GM18511 (cell line): Measurements from ENCODE around the gene CLEC4E.
"Not testable (repeated sequence)": the region's sequence is repeated elsewhere in the genome, so short reads cannot be mapped to it uniquely, and the experiment has no call there.

Experiments
- ATAC-seq: cut with Tn5 transposase; IDR thresholded peaks from one replicate; pipeline ENCODE4 v1.9.1; 2021; ENCODE audit warnings: mild to moderate bottlenecking, moderate library complexity; ENCODE audit not compliant: unreplicated experiment

Gene CLEC4E

GRCh38 chr12:8541562-8541961 lies 857 bp upstream of the CLEC4E start:
- ATAC-seq, result no peak

DNA sequence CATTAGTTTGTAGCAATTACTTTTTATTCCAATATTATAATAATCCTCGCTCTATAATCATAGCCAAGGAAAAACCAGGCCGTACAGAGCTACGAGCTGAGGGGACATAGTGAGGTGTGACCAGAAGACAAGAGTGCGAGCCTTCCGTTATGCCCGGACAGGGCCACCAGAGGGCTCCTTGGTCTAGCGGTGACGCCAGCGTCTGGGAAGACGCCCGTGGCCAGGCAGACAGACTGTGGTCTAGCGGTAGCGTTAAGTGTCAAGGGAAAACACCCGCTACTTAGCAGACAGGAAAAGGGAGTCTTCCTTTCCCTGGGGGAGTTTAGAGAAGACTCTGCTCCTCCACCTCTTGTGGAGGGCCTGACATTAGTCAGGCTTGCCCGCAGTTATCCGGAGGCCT lies 2.9 kb downstream of the CLEC4E start:
- not testable (repeated sequence) for ATAC-seq

DNA sequence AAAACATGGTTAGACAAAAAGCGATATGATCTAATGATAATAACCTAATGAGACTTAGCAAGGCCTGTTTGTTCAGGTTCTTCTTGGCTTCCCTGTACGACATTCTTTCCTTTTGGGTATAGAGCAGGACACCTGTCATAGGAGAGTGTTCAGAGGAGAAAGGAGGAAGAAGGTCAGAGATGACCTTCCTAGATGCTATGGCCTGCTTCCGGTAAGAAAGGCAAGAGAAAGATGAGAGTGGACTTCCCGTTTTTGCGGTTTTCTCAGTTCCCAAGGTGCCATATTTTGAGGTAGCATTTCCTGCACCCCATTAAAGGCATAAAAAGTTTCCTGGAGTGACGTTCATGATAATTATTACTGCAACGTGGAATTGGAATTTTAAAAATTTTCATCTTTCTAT lies 8.7 kb downstream of the CLEC4E start:
- no peak for ATAC-seq

- ATAC-seq, result no peak
These were observed 13.2 kb downstream of the CLEC4E start for GRCh38 chr12:8527250-8528130.

DNA sequence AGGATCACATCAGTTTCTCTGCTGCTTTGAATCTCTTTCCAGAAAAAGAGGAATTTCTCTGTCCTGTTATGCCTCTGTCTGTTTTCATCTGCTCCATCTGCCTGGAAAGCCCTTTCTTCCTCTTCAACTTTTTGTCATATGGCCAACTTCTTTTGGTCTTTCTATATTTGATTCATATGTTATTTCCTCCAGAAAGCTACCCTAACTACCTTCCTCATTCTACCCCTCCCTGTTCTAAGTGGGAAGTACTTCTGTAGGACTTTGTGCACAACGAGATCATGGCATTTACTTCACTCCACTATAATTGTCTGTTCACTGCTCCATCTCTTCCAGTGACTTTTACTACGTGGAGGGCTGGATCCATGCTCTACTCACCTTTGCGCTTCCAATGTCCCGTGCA lies 21.5 kb downstream of the CLEC4E start:
- no peak for ATAC-seq

DNA sequence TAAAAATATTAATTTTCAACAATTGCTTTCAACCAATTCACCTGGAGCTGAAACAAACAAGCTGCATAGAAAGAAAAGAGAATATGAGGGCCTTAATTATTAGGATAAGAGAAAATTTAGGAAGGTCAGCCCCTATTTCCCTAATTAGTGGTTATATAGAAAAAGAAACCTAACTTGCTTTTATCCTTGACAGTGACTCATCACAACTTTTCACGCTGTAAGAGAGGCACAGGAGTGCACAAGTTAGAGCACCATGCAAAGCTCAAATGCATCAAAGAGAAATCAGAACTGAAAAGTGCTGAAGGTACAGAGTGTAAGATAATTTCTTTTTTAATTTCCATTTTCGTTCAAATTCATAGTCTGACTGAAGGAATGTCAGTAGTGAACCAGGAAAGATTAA lies 22.7 kb downstream of the CLEC4E start:
- ATAC-seq, result no peak

GRCh38 chr12:8513256-8513655 lies 27.4 kb downstream of the CLEC4E start, which contains the start of gene CLEC4D:
Gene CLEC4D (plus strand): TSS chr12:8513503. CDS start chr12:8513733, 230 bp downstream.
- no peak for ATAC-seq

DNA sequence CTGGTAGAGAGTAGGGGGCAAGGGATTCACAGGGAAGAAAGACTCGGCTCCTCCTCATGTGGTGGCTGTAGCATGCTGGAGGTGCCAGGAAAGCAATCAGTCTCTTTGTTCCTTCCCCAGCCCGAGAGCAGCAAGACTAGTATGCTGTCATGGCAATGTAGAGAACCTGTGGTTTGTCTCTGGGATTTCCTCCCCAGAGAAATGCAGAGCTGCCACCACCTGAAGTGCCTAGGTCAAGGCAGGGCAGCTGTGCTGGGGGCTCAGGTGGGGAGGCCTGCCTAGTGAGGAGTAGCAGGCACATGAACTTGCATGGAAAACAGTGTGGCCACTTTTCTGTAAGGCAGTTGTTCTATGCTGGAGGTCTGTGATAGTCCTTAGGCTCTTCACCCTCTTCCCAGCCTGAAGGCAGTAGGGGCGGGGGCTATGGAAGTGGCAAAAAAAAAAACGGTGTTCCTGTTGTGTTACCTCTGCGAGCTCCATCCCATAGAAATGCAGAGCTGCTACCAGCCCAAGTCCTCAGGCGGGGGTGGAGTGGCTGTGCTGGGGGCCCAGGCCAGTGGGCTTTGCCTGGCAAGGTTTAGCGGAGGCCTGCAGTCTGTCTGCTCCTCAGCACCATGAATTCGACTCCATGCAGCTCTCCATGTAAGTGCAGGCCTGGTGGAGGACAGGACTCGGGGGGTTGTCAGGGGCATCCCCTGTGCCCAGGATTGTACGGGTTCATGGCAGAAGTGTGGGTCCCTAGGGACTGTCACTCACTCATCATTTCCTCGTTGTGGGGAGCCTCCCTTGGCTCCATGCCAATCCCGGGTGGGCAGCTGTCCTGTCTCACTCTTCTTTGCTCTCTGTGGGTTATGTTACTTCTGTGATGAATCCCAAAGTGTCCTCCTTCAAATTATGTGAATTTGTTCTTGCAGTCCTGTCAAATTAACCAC lies 31.5 kb downstream of the CLEC4E start:
- peak; percentile 52 for ATAC-seq

- no peak for ATAC-seq
These were observed 32.5 kb downstream of the CLEC4E start for GRCh38 chr12:8508223-8508622.

DNA sequence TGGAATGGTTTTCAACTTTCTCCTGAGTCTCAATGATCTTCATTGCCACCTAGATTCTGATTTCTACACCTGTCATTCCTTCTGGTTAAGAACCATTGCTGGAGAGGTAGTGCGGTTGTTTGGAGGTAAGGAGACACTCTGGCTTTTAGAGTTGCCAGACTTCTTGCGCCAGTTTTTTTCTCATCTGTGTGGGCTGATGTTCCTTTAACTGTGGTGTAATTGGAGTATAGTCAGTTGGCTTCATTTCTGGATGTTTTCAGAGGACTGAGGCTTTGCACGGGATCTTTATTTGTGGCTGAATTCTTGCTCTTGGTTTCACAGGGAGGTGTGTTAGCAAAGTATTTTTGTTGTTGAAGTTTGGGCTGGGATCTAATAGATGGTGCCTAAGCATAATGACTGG lies 33.1 kb downstream of the CLEC4E start:
- ATAC-seq, result no peak

DNA sequence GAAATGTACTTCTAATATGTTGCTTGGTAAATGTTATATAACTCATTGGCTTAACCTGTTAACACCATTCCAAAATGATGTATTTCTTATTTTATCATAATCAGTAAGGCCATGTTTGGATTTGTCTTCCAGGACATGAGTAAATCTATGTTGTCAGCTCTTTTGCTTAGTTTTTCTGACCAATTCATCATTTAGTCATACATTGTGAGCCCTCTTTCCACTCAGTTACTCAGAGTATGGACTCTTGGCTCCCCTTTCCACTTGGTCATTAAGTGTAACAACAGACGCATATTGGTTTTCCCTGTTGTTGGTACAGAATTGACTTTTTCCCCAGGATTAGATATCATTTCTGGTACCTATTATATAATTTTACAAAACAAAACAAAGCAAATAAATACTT lies 36.4 kb downstream of the CLEC4E start:
- ATAC-seq, result no peak

- no peak for ATAC-seq
These were observed 39.0 kb downstream of the CLEC4E start for GRCh38 chr12:8501720-8502119.

GRCh38 chr12:8499616-8500015 lies 41.1 kb downstream of the CLEC4E start:
- no peak for ATAC-seq

DNA sequence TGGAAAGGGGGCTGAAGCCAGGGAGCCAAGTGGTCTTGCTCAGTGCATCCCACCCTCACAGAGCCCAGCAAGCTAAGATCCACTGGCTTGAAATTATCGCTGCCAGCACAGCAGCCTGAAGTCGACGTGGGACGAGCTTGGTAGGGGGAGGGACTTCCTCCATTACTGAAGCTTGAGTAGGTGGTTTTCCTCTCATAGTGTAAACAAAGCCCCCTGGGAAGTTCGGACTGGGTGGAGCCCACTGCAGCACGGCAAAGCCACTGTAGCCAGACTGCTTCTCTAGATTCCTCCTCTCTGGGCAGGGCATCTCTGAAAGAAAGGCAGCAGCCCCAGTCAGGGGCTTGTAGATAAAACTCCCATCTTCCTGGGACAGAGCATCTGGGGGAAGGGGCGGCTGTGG lies 44.6 kb downstream of the CLEC4E start:
- ATAC-seq, result not testable (repeated sequence)

- not testable (repeated sequence) for ATAC-seq
These were observed 45.0 kb downstream of the CLEC4E start for GRCh38 chr12:8495671-8496070.

GRCh38 chr12:8493084-8493483 lies 47.6 kb downstream of the CLEC4E start:
- peak; percentile 98 for ATAC-seq

DNA sequence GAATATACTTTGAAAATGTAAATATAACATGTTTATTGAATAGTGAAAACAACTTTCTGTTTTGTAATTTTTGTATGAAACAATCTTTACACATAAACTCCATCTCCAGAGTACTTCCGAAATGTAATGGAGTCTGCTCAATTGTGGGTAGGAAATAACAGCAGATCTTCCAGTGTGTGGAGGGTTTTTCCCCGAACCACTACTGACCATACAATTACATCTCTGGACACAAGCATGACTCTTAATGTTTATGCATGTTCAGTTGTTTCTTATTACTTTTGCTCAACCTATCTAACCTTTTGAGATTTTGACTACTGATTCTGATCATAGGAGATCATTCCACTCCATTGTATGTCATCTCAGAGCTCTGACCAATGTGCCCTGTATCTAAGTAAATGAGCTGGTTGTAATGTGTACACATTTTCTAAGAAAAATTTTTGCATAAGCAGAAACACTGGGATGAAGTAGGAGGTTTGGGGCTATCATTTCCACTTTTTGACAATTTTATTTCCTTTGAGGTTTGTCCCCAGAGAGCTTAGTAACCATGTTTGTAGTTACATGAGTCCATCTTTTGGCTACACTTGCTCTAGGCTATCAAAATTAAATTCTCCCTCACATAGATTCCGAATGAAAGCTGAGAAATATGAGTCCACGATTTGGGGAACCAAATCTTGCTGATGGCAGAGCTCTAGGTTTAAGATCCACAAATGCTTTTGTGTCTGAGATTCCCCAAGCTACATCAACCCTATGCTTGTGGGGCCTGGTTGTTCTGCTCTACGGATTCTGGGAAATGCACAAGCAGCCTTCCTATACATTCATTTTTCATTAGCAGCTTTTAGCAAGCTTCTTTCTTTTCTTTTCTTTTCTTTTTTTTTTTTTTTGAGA lies 48.8 kb downstream of the CLEC4E start:
- ATAC-seq, result no peak
